Panc1 (cell line): ENCODE measurements around the gene CDKAL1.
"Not testable (repeated sequence)": the region's sequence is repeated elsewhere in the genome, so short reads cannot be mapped to it uniquely, and the experiment has no call there.

Experiments
- CTCF ChIP-seq: fragments of 450-650 bp; IDR thresholded peaks from 2 replicates; pipeline ENCODE4 v1.5.1; 2017; ENCODE audit warnings: mild to moderate bottlenecking
- POLR2AphosphoS5 ChIP-seq: IDR thresholded peaks from 2 replicates; pipeline ENCODE4 v1.6.1; 2012; ENCODE audit warnings: mild to moderate bottlenecking, low read depth, low read length, moderate library complexity
- REST ChIP-seq, 2 experiments: IDR thresholded peaks; 2 replicates each; pipeline ENCODE4 v1.6.1; 2011 to 2012; ENCODE audit warnings: low read depth in 2 of 2, control low read depth in 1 of 2, low read length in 1 of 2, mild to moderate bottlenecking in 1 of 2, moderate library complexity in 1 of 2; ENCODE audit not compliant: insufficient read depth in 1 of 2

- TF ChIP-seq CTCF; REST (IDR thresholded peaks at IDR 0.05; ENCODE audit: insufficient read depth in 1 of 2, low read depth in 2 of 2, low read length in 1 of 2); POLR2AphosphoS5: not testable (repeated sequence)
Observed at GRCh38 chr6:20590476-20590875, 56.2 kb downstream of the CDKAL1 start.
